A549 treated with AZD2906 at 1 μM for 4 hours (cell line): ENCODE results near the gene GRB14. TPM values are rescaled to one million over a fixed set of nuclear protein-coding genes. Genes with fewer than 3 reads are reported as not detected.

Source experiments
- total RNA-seq: library from RNA; stranded (reverse); fragments of 200-300 nt; extraction: Qiagen RNA extraction; gene quantifications from 5 replicates; pipeline ENCODE4 v1.2.3, GENCODE V29; 2022

Gene GRB14
- total RNA-seq = 3.9 to 5.6 TPM (median 5.1 TPM) in 5 replicates

DNA sequence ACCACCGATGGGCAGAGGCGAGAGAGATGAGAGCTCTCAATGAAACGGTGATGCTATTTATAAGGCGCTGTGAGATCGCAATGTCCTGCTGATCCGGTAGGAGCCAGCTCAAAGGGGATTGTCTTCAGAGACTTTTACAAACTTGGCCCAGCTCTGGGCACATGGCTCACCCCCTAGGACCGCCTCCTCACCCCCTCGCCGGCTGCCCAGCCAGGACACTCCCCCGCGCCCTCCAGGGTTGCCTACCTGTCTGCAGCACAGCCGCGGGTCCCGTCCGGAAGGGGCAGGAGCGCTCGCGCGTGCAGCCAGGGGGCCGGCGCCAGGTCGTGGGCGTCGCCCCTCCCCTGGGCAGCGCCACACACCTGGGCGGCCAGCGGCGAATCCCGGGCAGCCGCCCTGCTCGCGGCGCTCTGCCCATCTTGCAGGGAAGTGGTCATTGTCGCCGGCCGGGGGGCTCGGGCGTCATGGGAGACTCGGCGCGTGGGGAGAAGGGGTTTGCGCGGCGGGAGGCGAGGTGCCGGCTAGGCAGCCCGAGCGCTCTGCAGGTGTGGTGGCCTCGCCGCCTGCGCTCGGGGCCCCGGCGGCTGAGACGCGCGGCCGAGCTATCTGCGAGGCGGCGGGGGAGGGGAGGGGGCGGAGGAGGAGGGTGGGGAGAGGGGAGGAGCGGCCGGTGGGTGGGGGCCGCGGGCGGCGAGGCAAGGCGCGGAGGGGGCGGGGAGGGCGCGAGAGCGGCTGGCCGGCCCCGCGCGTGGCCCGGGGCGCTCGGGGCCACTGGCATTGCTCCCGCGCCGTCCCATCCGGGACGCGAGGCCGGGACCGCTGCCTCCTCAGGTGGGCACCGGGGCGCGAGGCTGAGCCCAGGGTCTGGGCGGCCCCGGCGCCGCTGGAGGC is at the start of gene GRB14:
Gene GRB14, minus strand, starts transcription at position 610 of the 891 bp plus-strand sequence. Its CDS starts 173 bp downstream, at position 437.

Other genes starting within 250 kb of the GRB14 start
- gene COBLL1, start 220.3 kb upstream of the GRB14 start, total RNA-seq = 4.6 to 7.0 TPM (median 5.3 TPM) in 5 replicates